Measurements from ENCODE around the gene CFAP119. TPM values are rescaled to one million over a fixed set of nuclear protein-coding genes. Genes with fewer than 3 reads are reported as not detected.

The CFAP119 gene
- total RNA-seq, 1 donor from 2014 or later = 8.8 TPM

DNA sequence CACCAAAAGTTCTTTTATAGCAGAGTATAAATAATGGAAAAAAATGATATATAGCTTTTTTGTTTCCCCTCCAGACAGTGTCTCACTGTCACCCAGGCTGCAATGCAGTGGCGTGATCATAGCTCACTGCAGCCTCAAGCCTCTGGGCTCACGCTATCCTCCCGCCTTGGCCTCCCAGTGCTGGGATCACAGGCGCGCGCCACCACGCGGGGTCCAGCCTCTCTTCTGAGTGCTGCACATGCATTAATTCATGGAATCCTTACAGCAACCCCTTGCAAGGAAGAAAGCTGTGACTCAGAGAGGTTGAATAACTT is 43.2 kb upstream of the CFAP119 start:
- H3K9me3 Mint-ChIP-seq = no peaks in the 10 kb centered on the region
- H3K4me3 Mint-ChIP-seq = peak overlapping the region; percentile 82
- ATAC-seq (ENCODE audit: low read depth) (no peak), DNase-seq (no peak)
- no peaks in the 10 kb centered on the region for H3K36me3 Mint-ChIP-seq (ENCODE audit: low read depth)
- peak overlapping the region; percentile 30 for H3K27ac Mint-ChIP-seq
- ChIA-PET POLR2A (interaction anchor here (0.6 to 3.0 kb wide), 21 partner anchors 9 to 375 kb away, joined by 3 to 27 read pairs (median 4); partner anchors contain the start of genes CTF1, FUS, PHKG2 and PRR14), CTCF (interaction anchor here (1.0 to 2.4 kb wide), 6 partner anchors 9 to 97 kb away, joined by 3 to 10 read pairs (median 6); partner anchors contain the start of gene ZNF629)
- peaks cover 22% of the 10 kb centered on the region for H3K4me1 Mint-ChIP-seq
- TF ChIP-seq, protein P1, sequence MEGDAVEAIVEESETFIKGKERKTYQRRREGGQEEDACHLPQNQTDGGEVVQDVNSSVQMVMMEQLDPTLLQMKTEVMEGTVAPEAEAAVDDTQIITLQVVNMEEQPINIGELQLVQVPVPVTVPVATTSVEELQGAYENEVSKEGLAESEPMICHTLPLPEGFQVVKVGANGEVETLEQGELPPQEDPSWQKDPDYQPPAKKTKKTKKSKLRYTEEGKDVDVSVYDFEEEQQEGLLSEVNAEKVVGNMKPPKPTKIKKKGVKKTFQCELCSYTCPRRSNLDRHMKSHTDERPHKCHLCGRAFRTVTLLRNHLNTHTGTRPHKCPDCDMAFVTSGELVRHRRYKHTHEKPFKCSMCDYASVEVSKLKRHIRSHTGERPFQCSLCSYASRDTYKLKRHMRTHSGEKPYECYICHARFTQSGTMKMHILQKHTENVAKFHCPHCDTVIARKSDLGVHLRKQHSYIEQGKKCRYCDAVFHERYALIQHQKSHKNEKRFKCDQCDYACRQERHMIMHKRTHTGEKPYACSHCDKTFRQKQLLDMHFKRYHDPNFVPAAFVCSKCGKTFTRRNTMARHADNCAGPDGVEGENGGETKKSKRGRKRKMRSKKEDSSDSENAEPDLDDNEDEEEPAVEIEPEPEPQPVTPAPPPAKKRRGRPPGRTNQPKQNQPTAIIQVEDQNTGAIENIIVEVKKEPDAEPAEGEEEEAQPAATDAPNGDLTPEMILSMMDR (IDR thresholded peaks at IDR 0.05) = no peak
- intact Hi-C loops (cut with micrococcal nuclease) = loop anchor here (1.0 to 5.0 kb wide), 3 partner anchors 18 to 70 kb away; partner anchors contain the start of gene ZNF629
- H3K27me3 Mint-ChIP-seq = no peaks in the 10 kb centered on the region

DNA sequence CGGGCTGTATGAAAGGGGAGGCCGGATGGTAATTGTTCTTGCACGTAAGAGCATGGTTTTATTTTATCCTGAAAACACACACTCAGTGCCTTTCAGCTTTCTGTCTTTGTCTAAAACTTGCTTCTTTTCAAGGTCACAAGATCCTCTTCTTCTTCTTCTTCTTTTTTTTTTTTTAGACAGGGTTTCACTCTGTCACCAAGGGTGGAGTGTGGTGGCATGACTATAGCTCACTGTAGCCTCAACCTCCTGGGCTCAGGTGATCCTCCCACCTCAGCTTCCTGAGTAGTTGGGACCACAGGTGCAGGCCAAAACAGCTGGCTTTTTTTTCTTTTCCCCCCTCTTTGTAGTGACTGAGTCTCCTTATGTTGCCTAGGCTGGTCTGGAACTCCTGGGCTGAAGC is 41.1 kb upstream of the CFAP119 start:
- Mint-ChIP-seq H3K4me1 (peaks cover 20% of the 10 kb centered on the region), H3K9me3 (no peaks in the 10 kb centered on the region), H3K27ac (no peak overlapping the region), H3K4me3 (no peak overlapping the region), H3K27me3 (no peaks in the 10 kb centered on the region), H3K36me3 (ENCODE audit: low read depth) (no peaks in the 10 kb centered on the region)
- POLR2A ChIA-PET = interaction anchor here (0.6 kb wide), 2 partner anchors 27 to 503 kb away, joined by 3 to 7 read pairs; no protein-coding TSS in a partner anchor
- TF ChIP-seq, protein P1 (IDR thresholded peaks at IDR 0.05) = no peak
- CTCF ChIA-PET = no interaction called here
- DNase-seq (no peak), ATAC-seq (ENCODE audit: low read depth) (no peak)
- intact Hi-C loops (cut with micrococcal nuclease) = no loop called here

DNA sequence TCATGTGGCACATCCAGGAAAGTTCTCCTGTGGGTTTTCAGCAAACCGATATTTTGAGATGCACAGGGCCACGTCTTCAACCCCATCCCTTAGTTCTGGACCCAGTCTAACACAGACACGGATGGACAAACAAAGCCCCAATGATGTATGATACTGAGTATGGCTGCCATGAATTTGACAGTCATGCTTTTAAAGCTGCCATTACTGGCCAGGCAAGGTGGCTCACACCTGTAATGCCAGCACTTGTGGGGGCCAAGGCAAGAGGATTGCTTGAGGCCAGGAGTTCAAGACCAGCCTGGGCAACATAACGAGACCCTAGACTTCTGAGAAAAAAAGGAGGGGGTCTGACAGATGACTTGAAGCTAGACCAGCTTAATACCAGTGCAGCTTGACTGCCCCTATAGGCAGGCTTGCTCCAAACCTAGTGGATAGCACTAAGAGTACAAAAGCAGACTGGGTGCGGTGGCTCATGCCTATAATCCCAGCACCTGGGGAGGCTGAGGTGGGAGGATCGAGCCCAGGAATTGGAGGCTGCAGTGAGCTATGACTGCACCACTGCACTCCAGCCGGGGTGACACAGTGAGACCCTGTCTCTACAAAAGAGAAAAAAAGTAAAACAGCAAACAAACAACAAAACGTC is 35.9 kb upstream of the CFAP119 start:
- Mint-ChIP-seq H3K27me3 (no peaks in the 10 kb centered on the region), H3K9me3 (no peaks in the 10 kb centered on the region), H3K27ac (no peak overlapping the region), H3K36me3 (ENCODE audit: low read depth) (no peaks in the 10 kb centered on the region), H3K4me3 (no peak overlapping the region), H3K4me1 (peaks cover 2% of the 10 kb centered on the region)
- no peak for DNase-seq
- intact Hi-C loops (cut with micrococcal nuclease) = no loop called here
- ChIA-PET POLR2A (no interaction called here), CTCF (no interaction called here)
- ATAC-seq (ENCODE audit: low read depth) = no peak
- TF ChIP-seq, protein P1 (IDR thresholded peaks at IDR 0.05) = no peak

DNA sequence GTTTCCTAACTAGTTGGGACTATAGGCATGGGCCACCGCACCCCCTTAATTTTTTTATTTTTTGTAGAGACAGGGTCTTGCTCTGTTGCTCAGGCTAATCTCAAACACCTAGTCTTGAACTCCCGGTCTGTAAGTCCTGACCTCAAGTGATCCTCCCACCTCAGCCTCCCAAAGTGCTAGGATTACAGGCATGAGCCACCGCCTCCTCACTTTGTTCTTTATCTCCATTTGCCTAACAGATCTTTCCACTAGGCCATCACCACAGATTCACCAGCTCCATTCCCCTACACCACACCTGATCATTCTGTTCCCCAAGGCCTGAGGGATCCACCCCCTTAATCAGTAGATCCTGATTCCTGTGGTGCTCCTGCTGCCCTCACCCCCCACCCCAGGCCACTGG is 32.8 kb upstream of the CFAP119 start:
- Mint-ChIP-seq H3K27ac (no peak overlapping the region), H3K36me3 (ENCODE audit: low read depth) (no peaks in the 10 kb centered on the region), H3K4me3 (no peak overlapping the region), H3K27me3 (no peaks in the 10 kb centered on the region), H3K4me1 (no peaks in the 10 kb centered on the region), H3K9me3 (no peaks in the 10 kb centered on the region)
- no peak for ATAC-seq (ENCODE audit: low read depth)
- POLR2A ChIA-PET = interaction anchor here (0.6 kb wide), 1 partner anchor 94 kb away, joined by 3 read pairs; no protein-coding TSS in a partner anchor
- no peak for DNase-seq
- CTCF ChIA-PET = no interaction called here
- TF ChIP-seq, protein P1 (IDR thresholded peaks at IDR 0.05) = no peak
- intact Hi-C loops (cut with micrococcal nuclease) = no loop called here

DNA sequence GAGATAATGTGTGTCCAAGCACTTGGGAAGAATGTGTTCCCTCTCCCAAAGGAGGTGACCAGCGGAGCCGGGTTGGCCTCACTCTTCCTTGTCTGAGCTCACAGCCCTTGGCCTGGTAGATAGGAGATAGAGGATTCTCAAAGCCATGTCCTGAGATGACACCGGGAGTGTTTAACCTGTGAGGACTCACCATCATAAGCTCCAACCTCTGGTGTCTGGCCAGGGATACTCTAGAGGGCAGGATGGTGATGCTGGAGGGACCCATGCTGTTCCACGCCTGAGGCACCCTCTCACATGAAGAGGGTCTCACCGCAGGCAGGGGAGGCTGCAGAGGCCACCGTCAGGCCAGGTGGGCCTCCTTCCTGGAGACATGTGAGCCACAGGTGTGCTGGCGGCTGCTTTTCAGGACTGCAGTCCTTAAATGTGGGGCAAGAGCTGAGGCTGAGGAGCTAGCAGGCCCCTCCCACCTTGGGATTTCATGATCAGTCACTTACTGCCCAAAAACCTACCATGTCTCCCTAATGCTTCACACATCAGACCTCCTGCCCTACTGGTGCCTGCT is 31.7 kb upstream of the CFAP119 start:
- ATAC-seq (ENCODE audit: low read depth) (no peak), DNase-seq (no peak)
- intact Hi-C loops (cut with micrococcal nuclease) = no loop called here
- ChIA-PET POLR2A (interaction anchor here (0.5 to 1.6 kb wide), 2 partner anchors 12 to 88 kb away, joined by 4 to 6 read pairs; no protein-coding TSS in a partner anchor), CTCF (no interaction called here)
- Mint-ChIP-seq H3K27me3 (no peaks in the 10 kb centered on the region), H3K9me3 (no peaks in the 10 kb centered on the region), H3K36me3 (ENCODE audit: low read depth) (no peaks in the 10 kb centered on the region), H3K4me3 (no peak overlapping the region), H3K27ac (no peak overlapping the region), H3K4me1 (no peaks in the 10 kb centered on the region)
- TF ChIP-seq, protein P1 (IDR thresholded peaks at IDR 0.05) = no peak

Measured in activated B cell treated with CpG ODN at 0.5 μM for 24 hours (primary cell).